GM19468 (cell line): ENCODE data around the gene DNHD1.
"Not testable (repeated sequence)": the region's sequence is repeated elsewhere in the genome, so short reads cannot be mapped to it uniquely, and the experiment has no call there.

ENCODE experiments used
- ATAC-seq: cut with Tn5 transposase; IDR thresholded peaks from one replicate; pipeline ENCODE4 v1.9.1; 2021; ENCODE audit warnings: mild to moderate bottlenecking, moderate library complexity, moderate number of reproducible peaks; ENCODE audit not compliant: unreplicated experiment; ENCODE audit errors: extremely low read depth

Gene DNHD1

DNA sequence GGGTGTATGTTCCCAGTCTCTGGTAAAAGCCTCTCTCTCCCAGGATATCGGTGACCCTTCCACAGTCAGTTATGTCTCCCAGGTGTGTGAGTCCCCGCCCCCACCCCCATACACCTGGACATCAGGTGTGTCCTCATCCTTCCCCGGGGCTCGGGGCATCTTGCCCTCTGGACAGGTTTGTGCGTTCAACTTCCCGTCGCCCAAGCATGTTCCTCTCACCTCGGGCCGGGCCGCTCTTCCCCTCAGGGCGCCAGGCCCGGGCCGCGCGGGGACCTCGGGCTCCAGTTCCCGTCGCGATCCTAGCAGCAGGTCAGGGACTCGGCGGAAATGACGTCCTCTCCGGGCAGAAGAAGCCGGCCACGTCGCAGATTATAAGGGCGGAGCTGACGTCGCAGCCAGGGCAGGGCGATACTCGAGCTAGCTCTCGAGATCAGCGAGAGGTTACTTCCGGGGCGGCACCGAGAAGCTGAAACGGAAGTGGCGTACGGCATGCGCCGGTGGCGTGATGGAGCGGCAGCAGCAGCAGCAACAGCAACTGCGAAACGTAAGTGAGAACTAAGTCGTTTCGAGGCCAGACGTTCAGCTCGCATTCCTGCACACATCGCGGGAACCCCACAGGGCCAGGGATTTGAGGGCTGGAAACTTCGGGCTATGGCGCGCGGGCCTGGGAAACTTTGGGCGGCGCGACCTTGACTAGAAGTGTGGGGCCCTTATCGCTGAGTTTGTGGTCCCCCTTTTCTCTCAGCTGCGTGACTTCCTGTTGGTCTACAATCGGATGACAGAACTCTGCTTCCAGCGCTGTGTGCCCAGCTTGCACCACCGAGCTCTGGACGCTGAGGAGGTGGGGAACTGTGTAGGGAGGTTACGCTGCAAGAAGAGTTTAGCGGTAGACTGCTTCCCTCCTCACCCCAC lies 15.8 kb upstream of the DNHD1 start, which contains the start of the genes ARFIP2 and TIMM10B:
ARFIP2 (minus strand) TSS at position 320 of the 912 bp plus-strand sequence. CDS start 910 bp downstream, outside the sequence.
TIMM10B (plus strand) TSS at position 490 of the 912 bp plus-strand sequence; CDS start at position 506, 16 bp downstream.
- ATAC-seq, result peak; percentile 98

DNA sequence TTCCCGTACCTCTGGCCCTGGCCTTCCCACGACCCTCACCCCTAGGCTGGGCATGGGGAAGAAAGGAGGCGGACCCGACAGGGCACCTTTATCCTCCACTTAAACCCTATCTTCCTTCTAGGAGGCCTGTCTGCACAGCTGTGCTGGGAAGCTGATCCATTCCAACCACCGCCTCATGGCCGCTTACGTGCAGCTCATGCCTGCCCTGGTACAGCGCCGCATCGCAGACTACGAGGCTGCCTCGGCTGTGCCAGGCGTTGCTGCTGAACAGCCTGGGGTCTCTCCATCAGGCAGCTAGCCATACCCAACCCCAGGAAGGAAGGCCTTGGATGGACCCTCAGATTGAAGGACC lies 15.2 kb upstream of the DNHD1 start:
- no peak for ATAC-seq

DNA sequence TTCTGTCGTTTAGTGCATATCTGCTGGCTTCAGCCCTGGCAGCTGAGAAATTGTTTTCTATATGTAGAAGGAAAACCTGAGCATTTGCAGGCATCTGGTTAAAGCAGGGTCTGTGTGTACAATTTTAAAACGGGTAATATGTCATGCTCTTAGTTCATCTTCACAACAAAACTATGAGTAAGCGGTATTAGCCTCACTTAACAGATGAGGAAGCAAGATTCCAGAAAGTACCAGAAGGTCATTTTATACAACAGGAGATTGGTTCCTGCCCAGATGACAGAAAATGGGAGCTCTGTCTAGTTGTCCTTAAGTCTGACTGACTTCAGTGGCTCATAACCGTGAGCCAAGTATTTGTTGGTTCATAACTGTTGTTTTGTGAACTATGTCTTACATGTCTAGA lies 14.6 kb upstream of the DNHD1 start:
- ATAC-seq, result no peak

DNA sequence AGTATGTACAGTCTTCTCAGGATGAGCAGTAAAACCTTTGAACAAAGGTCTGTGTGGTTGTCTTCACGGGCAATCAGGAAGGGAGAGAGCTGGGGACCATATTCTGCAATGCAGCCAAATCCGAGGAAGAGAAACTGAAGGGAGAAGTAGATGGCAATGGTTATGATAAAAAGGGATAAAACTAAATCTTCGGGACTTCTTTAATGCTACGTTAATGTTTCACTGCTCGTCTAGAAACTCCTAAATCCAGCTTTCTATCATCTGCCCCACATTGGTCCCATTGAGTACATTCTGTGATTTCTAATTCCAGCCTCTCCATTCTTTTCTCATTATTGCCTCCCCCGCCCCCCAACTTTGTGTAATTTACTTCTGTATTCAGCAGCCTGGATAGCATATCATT lies 14.1 kb upstream of the DNHD1 start:
- ATAC-seq, result no peak

DNA sequence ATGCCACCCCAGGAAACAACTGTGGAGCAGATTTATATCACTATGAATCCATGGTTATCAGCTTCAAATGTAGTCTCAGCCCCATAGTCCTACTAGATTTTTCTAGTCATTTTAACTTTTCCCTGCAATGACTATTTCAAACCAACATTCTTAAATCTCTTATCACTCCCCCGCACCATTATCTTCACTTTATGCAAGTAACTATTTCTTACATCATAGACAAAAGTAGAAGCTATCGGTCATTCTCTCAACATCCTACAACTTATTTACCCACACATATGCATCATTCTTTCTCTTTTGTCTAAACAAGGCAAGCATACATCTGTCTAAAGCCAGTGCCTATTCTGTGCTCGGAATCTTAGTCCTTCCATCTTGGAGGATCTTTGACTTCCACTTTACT lies 11.4 kb upstream of the DNHD1 start:
- ATAC-seq, result no peak

DNA sequence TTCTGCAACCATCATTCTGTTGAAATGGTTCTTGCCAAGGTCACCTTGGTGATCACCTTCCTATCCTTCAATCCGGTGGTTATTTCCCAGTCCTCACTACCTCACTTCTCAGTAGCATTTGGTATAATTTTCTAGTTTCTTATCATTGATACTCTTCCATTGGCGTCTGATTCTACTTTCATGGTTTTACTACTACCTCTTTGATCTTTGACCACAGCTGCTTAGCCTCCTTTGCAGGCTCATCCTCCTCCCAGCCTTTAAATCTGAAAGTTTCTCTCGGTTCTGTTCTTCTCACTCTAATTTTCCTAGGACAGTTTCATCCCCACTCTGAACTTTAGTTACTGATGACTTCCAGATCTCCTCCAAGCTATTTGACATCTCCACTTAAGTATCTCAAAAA lies 10.8 kb upstream of the DNHD1 start:
- ATAC-seq, result no peak

DNA sequence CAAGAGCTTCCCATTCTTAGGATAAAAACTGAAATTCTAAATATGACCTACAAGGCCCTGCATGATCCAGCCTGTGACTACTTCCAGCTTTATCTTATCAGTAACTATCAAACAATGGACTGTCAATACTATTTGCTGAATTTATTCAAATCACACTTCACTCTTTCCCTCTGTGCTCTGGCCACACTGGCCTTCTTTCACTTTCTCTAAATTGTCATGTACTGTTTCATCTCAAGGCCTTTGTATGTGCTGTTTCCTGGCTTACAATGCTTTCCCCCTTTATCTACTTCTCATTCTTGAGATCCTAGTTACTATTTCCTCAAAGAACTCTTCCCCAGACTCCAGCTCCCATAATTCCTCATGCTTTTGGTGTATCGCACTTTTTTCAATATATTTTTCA lies 10.1 kb upstream of the DNHD1 start:
- no peak for ATAC-seq

DNA sequence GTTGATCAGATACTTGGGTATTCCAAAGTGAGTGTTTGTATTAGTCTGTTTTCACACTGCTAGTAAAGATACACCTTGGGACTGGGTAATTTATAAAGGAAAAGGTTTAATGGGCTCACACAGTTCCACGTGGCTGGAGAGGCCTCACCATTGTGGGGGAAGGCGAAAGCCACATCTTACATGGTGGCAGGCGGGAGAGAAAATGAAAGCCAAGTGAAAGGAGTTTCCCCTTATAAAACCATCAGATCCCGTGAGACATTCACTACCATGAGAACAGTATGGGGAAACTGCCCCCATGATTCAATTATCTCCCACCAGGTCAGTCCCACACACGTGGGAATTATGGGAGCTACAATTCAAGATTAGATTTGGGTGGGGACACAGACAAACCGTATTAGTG lies 8.7 kb upstream of the DNHD1 start:
- ATAC-seq, result no peak

DNA sequence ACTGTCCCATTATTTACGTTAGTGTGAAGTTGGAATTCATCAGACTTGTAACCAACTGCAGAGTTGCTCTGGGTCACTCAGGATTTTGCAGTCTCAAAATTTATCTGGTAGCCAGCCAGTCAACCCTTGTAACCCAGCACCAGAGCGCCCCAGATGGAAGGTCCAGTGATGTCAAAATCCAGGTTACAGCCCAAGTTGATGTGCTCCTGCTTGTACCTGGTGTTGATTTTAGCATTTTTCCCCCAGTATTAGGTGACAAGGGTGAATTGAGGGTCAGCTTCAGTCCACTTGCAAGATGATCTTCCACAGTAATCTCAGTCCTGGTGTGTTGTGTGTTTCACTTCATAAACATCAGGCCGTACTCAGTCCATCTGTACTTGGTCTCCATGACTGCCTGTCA lies 8.3 kb upstream of the DNHD1 start:
- ATAC-seq, result no peak

DNA sequence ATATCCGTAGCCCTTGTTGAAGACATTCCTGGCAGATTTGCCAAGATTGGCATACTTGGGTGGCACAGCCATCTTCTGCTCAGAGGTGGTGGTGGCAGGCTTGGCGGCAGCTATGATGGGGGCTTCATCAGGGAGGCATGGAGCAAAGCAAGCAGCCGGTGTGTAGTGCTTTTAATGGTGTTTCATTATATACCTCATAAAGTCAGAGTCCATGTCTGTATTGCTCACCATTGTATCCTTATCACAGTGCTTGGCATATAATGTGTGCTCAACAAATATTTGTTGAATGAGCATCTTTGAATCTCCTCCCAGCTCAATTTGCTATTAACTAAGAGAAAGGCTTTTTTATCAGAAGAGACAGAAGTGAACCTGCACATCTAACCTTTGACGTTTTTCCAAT lies 7.8 kb upstream of the DNHD1 start:
- ATAC-seq, result no peak

DNA sequence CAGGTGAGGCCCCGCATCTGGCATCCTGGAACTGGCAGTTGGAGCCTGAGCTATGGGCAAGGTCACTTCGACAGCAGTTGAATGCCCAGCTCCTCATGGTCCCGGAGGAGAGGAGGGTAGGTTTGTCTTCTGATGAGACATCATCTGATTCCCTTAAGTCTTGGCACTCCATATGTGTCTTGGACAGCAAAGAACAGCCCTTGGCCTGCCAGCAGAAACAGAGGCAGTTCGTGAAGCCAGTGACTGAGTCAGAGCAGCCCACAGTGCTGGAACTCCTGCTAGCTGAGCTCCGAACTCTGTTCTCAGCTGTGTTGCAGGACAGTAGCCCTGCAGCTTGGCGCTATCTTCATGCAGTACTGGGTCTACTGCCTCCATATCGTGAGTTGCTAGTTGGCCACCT lies 1.0 kb downstream of the DNHD1 start:
- ATAC-seq, result no peak

DNA sequence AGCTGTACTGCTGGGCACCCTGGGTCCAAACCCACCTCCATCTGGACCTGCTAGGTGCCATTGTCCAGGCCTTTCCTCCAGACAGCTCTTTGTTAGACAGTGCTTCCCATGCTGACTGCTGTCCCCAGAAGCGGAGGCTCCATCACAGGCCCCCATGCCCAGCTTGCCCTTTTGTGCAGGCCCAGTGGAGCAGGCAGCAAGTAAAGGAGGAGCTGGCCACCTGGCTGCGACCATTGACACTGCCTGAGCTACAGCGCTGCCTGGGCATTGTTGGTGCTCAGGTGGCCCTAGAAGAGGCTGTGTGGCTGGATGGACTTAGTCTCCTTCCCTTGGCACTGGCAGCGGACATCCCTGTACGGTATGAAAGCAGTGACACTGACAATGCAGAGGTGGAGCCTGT lies 1.5 kb downstream of the DNHD1 start:
- ATAC-seq, result no peak

DNA sequence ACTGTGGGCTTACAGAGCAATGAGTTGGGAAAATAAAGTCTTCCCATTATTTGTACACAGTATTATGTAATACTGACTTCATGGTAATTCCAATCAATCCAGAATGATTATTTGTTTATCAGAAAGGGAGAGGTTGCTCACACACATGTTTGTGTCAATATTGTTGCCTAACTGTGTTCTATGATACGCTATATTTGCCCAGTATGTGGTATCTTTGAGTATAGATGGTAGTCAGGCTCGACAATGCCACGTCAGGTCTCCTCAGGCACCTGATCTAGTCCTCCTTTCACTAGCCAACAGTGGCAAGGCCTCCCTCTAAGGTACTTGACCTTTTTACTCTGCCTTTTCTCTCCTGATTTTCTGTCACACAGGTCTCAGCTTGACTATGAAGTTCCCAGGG lies 5.3 kb downstream of the DNHD1 start:
- ATAC-seq, result no peak

DNA sequence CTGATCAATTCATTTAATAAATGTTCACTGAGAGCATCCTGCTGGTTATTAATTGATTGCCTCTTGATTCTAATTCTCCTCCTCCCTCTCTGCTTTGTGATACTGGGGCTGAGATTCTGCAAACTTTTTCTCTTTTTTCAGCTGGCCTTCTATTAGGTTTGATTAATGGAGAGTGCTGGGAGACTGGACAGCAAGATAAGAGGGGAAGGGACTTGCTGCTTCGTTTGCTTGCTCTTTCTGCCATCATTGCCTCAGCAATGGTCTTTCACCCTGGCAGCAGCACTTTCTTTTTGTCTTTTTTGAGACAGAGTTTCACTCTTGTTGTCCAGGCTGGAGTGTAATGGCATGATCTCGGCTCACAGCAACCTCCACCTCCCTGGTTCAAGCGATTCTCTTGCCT lies 7.1 kb downstream of the DNHD1 start:
- no peak for ATAC-seq

DNA sequence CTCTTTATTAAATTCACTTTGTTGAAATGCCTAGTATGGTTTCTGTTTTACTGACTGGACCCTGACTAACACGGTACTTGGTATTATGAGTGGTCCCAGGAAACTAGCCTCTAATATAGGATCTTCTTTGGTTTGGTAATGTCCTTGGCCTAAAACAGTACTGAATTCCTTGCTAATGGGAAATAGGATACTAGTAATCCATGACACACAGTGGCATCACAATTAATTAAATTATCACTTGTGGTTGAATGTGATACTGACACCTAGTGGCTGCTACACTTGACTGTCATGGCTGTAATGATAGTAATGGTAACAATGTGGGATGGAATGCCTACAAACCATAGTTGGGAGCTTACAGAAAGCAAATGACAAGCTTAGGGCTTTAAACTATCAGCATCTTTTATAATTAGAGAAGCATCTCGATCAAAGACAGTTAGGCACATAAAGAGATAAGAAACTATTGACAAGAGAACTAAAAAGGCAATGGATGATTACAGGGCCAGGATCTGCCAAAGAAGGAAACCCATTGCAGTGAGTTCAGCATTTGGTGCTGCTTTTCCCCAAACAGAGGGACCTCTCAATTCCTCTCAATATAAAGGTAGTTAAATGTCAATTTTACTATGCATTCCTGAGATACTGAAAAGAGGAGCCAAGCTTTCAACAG lies 8.6 kb downstream of the DNHD1 start:
- no peak for ATAC-seq

DNA sequence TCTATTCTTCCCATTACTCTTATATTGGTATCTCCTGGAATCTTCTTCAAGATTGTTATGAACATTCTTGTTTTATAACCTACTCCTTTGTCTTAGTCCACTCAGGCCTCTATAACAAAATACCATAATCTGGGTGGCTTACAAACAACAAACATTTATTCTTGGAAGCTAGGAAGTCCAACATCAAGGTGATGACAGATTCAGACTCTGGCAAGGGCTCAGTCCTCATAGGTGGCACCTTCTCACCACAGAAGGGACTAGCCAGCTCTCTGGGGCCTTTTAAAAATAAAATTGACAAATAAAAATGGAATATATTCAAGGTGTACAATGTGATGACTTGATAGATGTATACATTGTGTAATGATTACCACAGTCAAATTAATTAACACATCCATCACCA lies 19.8 kb downstream of the DNHD1 start:
- ATAC-seq, result no peak

DNA sequence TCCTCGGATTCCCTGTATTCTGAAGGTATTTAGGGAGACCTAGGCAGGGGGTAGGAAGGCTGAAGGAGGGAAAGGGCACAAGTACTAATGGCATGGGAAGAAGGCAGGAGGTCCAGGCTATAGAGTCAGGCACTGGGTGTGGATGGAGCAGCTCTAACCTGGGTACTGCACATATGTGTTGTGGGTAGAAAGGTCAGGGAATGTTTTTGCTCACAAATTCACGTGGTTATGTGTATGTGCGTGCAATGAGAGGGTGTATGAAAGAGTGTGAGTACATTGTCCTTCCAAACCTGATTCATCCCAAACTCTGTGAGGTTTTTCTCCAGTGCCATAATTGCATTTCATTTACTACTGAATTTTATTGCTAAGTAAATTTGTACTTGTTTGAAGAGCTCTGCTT lies 23.2 kb downstream of the DNHD1 start:
- ATAC-seq, result no peak

DNA sequence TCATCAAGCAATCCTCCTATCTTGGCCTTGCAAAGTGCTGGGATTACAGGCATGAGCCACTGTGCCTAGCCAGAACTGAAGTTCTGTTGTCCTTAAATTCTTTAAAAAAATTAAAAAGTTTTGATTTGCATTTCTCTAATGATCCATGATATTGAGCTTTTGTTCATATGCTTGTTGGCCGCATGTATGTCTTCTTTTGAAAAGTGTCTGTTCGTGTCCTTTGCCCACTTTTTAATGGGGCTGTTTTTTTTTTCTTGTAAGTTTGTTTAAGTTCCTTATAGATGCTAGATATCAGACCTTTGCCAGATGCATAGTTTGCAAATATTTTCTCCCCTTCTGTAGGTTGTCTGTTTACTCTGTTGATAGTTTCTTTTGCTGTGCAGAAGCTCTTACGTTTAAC lies 24.9 kb downstream of the DNHD1 start:
- not testable (repeated sequence) for ATAC-seq

DNA sequence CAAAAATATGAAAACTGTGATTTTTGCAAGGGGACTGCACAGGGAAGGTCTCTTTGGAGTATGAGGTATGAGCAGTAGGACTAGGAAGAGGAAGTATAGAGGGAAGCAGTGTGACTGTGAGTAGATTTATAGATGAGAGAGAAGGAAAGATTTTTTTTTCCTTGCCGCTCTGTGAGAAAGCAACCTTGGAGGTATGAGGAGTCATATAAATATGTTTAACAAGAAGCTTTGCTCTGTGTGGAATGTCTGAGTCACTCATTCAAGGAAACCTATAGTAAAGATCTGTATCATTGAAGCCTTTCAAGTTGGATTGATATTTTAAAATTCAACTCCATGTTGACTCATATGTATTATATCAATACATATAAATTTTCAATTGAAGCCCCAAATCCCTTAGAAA lies 26.2 kb downstream of the DNHD1 start:
- no peak for ATAC-seq

DNA sequence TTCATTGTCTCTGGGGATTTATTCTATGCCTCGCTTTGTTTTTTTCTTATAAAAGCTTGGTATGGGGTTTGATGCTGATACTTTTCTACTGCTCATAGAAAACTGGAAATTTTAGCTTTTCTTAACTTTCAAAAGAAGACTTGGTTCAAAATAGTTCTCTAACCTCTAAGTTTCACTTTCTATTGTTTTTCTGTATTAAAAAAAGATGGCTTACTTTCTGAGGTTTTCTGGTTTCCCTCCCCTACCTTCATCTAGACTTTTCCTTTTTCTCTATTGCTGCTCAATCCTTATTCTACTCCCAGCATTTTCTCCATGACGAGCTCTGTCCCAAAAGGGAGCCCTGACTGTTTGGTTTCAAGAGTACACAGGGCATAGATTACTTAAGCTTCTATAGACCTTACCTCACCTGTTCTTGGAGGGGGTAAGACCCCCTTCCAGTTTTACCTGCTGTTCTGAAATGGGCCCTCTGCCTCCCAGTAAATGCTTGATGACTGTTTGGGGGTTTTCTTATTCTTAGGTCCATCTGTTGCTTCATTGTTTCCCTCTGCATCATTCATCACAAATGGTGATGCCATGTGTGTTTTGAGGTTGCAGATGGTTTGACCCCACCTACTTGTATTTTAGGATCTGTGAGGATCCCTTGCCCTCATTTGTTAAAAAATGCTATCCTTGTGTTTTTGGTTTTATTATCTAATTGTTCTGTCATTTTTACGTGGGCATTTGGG lies 29.5 kb downstream of the DNHD1 start:
- no peak for ATAC-seq

DNA sequence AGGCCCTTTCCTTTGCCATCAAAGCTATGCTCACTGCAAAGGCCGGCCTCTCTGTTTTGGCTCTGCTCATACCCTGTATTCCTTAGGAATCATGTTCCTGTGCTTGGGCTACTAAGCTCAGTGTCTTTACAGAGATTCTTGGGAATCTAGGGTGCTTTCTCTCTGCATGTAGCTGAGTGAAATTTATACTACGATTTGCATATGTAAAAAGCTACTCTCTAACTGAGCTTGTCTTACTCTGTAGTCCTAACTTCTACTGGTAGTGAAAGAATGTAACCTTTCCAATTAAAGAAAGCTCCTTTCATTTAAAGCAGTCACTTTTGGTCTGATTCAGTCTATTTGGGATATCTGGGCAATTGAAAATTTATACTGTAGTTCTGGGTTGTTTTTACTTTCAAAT lies 32.2 kb downstream of the DNHD1 start:
- no peak for ATAC-seq
